HG03558 (cell line): ENCODE measurements around the gene DMBX1.

Source experiments
- ATAC-seq: cut with Tn5 transposase; IDR thresholded peaks from one replicate; pipeline ENCODE4 v1.9.1; 2021; ENCODE audit warnings: moderate number of reproducible peaks; ENCODE audit not compliant: unreplicated experiment; ENCODE audit errors: extremely low read depth

The DMBX1 gene

DNA sequence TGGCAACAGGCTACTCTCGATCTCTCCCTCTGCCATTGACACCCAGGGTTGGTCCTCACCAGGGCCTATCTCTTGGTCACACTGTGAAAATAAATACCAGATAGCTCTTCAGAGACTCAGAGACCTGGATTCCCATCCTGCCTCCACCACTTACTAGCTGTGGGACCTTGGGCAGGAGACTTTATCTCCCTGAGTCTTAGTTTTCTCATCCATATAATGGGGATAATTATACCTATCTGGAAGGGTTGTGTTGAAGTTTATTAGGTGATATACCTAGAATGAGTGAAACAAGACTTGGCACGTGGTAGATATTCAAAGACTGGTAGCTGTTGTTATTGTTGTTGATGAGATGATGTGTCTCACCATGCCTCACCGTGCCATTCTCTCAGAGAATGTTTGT, 7.4 kb downstream of the DMBX1 start:
- ATAC-seq, result no peak

DNA sequence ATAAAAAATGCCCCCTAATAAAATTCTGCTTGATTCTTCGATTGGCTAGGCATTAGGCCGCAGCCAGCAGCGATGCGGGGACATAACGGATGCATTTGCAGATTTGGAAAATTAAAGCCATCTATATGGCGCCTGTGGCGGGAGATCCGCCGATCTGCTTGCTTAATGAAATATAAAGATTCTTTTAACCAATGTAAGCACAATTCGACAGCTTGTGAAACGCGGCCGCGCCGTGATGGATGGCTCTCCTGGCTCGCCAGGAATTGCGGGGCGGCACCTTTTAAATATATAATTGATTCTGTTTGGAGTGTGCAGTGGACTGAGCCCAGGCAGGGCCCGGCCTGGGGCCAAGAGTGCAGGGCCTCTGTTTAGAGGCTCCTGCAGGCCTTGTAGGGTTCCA, 8.0 kb downstream of the DMBX1 start:
- no peak for ATAC-seq

DNA sequence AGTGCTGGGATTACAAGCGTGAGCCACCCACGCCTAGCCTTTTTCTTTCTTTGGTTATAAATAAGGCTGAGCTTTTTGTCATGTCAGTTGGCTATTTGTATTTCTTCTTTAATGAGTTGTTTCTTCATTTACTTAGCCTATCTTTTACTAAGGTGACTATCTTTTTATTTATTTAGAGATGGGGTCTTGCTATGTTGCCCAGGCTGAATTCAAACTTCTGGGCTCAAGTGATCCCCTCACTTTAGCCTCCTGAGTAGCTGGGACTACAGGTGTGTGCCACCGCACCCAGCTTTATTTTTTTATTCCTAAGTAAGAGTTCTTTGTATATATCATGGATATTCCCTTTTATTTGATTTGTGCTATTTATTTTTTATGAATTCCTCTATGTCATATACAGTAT, 11.9 kb downstream of the DMBX1 start:
- no peak for ATAC-seq

DNA sequence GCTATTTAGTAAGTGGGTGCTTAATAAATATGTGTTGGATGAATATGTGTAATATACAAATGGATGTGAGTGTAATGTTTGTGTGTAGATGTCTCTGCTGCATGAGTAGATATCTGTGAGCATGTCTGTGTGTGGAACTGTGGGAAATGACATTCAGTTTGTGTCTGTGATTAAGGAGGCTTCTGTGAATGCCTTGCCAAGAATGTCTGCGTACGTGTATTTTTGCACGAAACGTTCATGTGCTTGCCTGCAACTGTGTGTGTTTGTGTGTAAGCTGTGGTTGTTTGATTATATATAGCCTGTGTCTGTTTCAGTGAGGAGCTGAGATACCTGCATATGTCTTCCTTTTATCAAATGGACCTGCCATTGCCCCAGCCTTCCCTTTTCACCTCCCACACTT, 13.8 kb downstream of the DMBX1 start:
- no peak for ATAC-seq

DNA sequence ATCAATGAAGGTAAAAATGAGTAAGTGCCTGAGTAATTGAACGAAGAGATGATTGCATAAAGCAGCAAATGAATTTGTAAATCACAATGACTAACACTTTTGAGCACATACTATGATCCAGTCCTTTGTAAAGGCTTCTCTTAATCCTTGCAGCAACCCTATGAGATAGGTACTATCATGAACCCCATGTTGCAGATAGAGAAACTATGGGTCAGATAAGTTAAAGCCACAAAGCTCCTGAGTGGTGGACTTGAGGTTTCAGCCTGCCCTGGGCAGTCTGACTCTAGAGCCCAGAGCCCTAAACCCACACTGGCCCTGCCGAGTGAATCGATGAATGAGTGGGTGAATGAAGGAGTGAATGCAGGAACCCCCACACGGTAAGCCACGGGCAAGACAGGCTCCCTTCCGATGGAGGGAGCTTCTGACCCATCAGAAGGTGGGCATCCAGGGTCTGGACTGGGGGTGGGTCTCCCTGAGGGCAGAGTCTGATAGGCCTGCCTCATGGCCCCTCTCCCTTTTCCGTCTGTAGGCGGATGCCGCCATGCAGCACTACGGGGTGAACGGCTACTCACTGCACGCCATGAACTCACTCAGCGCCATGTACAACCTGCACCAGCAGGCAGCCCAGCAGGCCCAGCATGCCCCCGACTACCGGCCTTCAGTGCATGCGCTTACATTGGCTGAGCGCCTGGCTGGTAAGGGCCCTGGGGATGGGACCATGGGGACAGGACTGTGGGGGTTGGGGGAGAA, 17.0 kb downstream of the DMBX1 start:
- no peak for ATAC-seq

DNA sequence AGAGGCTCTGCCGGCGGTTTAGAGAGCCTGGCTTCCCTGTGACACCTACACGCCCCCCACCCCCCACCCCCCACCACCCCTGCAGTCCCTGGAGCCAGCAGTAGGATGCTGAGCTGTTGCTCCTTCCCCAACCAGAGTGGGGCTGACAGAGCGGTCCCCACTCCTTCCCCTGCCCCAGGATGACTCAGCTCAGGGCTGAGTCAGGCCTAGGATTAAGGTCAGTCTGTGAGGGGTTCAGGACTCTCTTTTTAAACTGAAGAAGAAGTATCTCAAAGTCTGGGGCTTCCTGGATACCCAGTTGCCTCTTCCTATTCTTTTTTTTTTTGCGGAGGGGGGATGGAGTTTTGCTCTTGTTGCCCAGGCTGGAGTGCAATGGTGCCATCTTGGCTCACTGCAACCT, 19.1 kb downstream of the DMBX1 start:
- no peak for ATAC-seq

DNA sequence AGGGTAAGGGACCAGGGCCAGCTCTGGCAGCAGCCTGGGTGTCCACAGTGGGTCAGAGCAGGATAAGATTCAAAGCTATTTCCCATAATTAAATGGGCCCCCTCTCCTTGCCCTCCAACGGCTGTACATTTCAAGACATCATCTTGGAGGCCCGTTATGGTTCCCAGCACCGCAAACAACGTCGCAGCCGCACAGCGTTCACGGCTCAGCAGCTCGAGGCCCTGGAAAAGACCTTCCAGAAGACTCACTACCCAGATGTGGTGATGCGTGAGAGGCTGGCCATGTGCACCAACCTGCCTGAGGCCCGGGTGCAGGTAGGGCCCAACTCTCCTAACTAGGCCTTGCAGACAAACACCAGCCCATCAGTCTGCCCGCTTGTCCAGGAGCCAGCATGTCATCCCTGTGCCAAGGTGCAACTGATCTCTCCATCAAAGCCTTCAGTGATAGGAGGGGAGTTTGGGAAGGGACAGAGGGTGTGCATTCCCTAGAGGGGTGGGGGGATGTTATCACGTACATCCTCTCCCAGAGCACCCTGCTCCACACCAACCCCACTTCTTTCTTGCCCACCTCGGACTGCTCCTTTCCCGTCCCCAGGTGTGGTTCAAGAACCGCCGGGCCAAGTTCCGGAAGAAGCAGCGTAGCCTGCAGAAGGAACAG, 20.8 kb downstream of the DMBX1 start:
- ATAC-seq, result no peak

DNA sequence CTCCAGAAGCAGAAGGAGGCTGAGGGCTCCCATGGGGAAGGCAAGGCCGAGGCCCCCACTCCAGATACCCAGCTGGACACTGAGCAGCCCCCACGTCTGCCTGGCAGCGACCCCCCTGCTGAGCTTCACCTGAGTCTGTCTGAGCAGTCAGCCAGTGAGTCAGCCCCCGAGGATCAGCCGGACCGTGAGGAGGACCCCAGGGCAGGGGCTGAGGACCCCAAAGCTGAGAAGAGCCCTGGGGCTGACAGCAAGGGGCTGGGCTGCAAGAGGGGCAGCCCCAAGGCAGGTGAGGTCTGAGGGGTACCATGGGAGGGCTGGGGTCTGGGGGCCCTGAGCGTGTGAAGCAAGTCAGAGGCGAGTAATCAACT, 21.3 kb downstream of the DMBX1 start:
- no peak for ATAC-seq

DNA sequence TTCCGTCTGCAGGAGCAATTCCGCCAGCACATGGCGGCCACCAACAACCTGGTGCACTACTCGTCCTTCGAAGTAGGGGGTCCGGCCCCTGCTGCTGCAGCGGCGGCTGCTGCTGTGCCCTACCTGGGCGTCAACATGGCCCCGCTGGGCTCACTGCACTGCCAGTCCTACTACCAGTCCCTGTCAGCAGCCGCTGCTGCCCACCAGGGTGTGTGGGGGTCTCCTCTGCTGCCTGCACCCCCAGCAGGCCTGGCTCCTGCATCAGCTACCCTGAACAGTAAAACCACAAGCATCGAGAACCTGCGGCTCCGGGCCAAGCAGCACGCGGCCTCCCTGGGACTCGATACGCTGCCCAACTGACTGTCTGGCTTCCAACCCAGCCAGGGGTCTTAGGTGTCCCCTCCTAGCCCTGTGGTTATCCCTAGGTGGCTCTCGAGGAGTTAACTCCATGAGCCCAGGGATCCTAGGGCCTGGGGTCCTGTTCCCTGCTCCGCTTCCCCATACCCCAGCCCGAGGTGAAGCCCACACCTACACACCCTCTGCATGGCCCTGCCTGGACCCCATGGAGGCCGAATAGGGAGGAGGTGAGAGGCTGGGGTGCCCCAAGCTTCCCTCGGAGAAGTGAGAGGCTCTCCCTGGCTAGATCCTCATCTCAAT, 22.6 kb downstream of the DMBX1 start:
- no peak for ATAC-seq

DNA sequence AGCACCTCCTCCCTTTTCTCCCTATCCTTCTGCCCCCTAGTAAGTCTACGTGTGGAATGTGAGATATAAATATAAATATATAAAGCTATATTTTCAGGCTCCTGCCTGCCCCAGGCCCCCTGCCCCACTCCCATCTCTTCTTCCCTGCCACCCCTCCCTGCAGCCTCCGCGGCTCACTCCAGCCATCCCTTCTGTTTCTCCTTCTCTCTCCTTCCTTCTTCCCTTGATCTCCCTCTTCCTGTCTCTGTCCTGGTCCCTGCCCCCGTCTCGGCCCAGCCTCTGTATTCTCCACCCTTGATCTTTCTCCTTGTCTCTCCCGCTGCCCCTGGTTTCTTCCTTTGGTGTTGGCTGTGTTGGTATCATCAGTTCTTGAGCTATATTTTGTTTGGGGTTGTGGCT, 23.2 kb downstream of the DMBX1 start:
- ATAC-seq, result no peak

DNA sequence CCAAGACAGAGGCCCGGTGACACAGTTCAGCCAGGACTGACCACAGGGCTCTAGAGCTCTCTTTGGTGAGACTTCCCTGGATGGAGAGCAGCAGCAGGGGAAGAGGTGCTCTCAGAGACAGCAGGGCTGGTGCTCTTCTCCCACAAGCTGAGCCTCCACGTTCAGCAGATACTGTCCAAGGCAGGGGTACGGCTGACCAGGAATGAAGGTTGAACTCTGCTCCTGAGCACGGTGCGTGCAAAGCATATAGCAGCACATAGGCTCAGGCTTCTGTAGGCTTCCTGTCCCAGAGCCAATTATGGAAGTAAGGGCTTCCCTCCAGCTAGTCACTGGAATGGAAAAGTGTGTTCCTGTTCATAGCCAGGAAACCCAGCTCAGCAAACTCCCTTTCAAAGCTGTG, 23.9 kb downstream of the DMBX1 start:
- no peak for ATAC-seq

DNA sequence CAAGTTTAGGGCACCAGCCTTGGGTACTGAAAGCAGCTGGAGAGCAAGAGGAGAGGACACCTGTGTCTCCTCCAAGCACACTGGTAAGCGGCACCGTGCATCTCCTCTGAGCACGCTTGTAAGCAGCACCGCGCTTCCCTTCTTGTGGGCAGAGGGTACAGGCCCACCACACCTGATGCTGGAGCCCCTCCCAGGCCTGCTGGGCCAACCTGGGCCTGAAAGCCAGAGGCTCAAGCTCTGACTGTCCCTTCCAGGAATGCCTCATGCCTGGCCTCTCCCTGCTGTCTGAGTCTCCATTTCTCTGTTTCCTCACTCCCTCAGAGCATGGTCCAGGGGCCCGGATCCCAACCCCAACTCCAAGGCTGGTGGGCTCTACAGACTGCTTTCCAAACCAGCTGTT, 25.9 kb downstream of the DMBX1 start:
- ATAC-seq, result no peak

DNA sequence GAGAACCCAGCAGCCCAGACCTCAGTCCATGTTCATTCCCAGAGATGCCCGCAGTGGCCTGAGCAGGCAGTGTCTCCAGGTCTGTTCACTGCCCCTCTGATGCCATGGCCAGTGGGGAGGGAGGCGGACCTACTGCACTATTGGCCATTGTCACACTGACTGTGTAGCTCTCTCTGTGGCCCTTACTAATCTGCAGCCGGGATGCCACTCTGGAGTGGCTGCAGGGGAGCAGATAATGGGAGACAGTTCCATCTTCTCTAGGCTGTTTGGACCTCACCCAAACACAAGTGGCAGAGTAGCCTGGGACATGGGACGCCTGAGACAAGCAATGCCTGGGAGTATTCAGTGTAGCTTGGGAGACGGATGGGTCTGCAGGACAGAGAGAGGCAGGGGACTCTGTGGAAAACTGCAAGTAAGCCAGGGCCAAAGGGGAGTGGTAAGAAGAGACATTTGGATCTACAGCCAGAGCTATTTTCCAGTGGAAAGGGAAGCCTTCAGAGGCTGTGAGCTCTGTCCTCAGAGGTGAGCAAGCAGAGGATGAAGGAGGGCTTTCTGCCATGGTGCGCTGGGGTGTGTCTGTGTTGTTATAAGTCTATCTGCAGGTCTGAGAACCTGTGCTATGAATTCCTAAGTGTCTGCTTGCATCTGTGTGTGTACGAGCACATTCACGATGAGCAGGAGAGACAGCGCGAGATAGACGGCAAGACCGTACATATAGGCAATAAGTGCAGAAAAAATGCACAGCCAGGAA, 26.7 kb downstream of the DMBX1 start:
- ATAC-seq, result no peak

DNA sequence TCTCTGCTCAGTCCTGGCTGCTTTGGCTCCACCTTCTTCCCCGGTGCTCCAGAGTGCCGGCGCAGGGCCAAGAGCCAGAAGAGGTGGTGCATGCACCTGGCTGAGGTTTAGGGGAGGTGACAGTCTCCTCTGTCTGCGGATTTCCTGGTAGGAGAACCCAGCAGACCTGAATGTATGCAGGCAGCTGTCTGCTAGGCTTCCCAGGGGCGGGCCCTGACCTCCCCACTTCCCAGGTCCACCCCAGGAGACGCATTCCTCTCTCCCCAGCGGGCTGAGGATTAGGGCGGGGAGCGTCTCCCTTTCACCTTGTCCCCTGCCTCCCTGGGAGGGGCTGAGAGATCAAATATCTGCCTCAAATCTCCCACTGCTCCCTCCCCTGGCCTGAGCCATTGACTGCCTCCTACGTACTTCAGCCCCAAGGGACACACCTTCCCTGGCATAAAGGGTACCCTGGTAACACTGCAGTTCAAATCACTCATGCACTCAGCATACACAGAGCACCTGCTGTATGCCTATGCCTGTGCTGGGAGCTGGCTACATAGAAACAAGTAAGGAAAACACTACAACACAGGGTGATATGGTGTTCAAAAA, 27.5 kb downstream of the DMBX1 start:
- no peak for ATAC-seq

DNA sequence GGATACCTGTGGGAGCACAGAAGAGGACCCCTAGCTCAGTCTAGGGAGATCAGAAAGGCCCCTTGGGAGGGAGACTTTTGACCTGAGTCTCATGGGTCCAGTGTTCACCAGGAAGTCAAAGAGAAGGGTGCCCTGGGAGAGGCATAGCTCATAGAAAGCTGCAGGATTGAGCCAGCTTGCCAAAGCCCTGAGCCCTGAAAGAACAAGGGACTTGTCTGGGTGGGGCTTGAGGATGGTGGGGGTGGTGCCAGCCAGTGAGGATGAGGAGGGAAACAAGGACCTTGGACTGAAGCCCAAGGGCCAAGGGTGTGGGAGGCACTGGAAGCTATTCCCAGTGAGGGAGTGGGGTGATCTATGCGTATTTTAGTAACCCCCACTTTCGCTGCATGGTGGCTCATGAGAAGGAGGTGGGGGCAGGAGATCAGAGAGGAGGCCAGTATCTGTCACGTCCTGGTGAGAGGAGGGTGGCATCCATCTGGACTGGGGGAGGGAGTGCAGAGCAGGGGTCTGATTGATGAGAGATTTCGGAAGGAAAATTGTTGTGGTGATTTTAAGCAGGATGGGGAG, 28.4 kb downstream of the DMBX1 start:
- ATAC-seq, result no peak

DNA sequence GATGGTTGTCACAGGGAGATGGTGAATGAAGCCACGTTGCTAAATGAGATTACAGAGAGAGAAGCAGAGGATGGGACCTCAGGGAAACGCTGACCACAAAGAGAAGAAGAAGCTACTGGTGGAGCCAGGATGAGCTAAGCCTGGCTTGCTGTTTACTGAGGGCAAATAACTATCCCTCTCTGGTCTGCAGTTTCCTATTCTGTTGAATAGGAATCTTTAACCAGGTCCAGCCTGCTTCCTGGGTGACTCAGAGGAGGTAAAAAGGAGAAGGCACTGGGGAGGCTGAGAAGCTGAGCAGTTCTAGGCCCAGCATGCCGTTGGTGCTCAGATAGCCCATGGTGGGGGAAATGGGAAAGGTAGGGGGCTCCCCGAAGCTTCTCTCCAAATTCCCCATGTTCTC, 29.6 kb downstream of the DMBX1 start:
- no peak for ATAC-seq

DNA sequence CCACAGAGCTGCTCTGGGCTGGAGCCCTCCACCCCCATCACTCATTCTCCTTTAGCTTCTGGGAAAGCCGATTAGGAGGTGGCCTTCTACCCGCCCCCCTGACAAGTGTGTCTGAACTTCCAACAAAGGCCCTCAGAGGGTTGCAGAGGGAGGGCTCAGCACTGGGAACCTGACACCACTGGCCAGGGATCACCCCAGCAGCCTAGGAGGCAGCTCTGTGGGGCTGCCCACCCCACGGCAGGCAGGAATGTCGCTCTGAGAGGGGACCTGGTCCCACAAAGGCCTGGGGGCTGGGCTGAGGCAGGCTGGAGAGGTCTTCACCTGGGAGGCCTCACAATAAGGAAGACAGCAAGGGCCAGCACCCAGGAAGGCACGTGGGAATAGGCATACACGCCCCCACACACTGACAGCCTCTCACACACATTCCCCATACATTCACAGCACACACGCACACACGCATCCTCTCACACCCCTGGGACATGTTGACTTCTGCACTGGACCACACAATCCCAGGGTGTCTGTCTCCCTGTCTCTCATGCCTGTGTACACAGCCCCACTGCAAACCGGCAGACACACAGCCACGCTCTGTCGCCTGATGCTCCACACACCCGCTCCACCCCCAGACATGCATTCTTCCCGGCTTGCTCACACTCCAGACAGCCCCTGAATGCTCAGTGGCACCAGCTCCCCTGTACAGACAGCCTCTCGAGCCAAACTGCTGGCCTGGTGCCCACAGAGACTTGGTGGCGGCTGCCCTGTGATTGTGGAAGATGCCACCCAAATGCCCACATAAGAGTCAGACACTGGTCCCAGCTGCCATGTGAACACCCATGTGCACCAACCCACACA, 30.7 kb downstream of the DMBX1 start:
- no peak for ATAC-seq

DNA sequence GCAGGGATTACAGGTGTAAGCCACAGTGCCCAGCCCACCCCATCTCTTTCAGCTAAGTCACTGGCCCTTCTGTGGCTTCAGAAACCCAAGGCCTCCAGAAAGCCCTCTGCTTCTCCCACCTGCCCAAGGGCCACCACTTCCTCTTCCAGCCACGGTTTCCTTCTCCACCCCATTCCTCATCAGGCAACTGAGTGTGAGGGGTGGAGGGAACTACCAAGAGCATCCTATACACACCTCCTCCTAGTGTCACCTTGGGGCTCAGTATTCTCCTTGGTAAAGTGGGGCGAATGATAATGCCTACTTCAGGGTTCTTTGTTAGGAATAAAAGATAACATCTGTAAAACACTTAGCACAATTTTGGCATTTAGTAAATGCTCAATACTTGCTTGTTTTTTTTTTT, 31.8 kb downstream of the DMBX1 start:
- no peak for ATAC-seq

DNA sequence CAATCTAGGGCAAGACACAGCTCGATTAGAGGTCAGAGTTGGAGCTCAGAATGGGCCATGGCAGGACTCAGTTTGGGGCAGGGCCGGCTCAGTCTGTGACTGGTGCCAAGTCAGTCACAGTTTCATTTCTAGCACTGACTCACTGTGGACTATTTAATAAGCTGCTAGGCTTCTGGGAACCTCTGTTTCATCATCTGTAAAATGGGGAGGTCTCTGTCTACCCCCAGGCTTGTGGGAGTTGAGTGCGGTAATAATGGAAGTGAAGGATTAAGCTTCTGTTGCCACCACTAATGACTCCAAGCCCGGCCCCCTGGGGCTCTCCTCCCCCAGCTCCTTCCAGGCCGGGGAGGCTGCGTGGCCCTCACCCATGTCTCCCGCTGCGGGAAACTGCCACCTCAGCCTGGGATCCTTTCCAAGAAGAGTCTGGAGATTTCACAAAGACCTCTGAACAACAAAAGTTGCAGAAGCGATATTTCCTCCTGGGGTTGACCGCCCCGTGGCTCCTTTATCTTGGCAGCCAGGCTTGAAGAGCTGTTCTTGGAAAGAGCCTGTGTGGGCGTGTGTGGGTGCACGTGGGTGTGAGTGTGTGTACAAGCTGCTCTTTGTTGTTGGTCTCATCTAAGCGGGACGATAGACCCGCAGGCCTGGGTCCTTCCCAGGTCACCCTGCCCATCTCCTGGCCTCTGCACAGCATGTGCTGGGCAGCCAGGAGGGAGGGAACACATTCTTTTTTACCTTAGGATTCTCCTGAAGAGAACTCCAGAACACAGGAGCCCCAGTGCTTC, 32.7 kb downstream of the DMBX1 start:
- no peak for ATAC-seq
